GM19468 (cell line): Measurements from ENCODE around the gene IL17C.

ENCODE experiments used
- ATAC-seq: cut with Tn5 transposase; IDR thresholded peaks from one replicate; pipeline ENCODE4 v1.9.1; 2021; ENCODE audit warnings: mild to moderate bottlenecking, moderate library complexity, moderate number of reproducible peaks; ENCODE audit not compliant: unreplicated experiment; ENCODE audit errors: extremely low read depth

The IL17C gene

GRCh38 chr16:88640498-88641247 is 2.3 kb downstream of the IL17C start:
- no peak for ATAC-seq

- no peak for ATAC-seq
Measured at GRCh38 chr16:88642881-88643643, 4.7 kb downstream of the IL17C start.

- ATAC-seq, result no peak
Measured at GRCh38 chr16:88643644-88643932, 5.2 kb downstream of the IL17C start.

DNA sequence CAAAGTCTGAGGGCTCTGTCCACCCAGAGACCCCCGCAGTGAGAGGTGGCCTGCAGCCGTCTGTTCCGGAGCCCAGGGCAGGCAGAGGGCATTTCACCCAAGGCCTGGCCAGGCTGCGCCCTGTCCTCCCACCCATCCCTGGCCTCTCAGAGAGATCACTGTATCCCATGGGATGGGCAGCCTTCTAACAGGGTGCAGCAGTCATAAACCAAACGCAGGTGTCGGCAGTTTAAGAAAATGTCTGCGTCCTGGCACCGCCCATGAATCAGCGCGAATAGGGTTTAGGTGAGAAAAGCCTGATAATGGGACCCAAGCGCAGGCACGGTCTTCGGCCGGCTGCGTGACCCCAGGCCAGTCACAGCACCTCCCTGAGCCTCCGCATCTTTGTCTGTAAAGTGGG is 7.1 kb downstream of the IL17C start:
- no peak for ATAC-seq

DNA sequence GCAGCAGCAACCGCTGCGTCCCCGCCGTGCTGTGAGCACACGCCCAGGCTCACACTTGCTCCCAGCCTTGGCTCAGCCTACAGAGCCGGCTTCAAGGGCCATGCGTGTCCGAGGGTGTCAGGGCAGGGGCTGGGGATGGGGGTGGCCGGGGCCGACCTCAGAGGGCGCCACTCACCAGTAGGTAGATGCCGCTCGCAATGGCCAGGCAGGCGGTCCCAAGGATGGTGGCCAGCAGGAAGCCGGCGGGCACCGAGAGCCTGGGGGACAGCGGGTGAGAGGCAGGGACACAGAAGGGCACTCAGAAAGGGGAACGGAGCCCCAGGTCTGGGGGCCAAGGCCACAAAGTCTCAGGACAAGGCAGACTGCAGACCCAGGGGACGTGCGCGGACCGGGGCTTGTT is 7.6 kb downstream of the IL17C start:
- no peak for ATAC-seq

DNA sequence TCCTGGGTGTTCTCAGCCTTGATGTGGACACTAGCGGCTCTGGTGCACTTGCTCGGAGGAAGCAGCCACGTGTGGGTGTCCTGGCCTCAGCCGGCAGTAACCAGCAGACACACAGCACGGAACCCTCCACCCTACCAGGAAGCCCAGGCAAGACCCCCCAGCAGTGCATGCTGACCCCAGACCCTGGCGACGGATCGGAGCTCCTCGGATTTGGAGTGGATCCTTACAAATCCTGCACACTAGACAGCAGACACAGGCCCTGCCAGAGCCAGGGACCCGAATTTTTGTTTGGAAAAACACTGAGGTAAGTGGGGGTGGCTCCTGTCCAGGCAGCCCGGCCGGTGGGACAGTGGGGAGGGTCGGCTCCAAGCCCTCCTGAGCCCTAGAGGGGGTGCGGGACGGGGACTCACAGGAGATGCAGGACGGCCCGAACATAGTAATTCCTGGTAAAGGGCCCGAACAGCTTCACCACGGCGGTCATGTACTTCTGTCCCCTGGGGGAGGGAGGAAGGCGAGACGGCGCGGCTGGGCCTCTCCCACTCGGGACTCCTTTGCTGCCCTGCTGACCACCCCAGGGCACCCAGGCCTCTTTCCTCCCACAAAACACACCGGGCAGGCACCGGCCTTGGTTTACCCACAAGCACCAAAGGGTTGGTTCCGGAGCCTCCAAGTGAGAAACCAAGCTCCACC is 8.1 kb downstream of the IL17C start:
- no peak for ATAC-seq

DNA sequence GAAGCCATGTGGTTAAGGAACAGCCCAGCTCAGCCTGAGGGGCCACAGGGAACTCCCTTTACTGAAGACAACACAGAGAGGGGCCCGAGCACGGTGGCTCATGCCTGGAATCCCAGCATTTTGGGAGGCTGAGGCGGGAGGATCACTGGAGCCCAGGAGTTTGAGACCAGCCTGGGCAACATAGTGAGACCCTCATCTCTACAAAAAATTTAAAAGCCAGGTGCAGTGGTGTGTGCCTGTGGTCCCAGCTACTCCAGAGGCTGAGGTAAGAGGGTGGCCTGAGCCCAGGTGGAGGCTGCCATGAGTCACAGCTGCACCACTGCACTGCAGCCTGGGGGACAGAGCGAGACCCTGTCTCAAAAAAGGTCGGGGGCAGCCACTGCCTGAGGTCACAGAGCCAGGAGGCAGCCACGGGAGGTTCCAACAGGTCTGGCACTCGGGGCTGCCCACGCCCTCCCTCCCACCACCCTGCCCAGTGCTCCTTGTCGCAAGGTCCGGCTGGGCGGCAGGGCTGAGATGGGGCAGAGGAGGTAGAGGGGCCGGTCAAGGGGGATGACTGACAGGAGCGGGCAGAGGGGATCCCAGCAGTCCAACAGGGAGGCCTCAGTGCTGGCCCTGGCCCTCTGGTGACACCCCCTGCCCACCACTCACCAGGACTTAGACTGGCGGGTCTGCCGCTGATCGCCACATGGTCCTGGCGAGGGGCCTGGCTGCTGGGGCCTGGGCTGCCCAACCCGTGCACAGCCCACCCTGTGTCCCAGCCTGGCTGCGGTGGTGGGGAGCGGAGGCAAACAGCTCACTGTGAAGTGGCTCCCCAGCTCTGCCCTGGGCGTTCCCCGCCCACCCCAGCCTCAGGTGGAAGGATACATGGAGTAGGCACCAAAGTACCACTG is 9.1 kb downstream of the IL17C start:
- no peak for ATAC-seq

- no peak for ATAC-seq
Measured at GRCh38 chr16:88649195-88649923, 11.0 kb downstream of the IL17C start.

GRCh38 chr16:88649924-88650748 is 11.8 kb downstream of the IL17C start:
- no peak for ATAC-seq

DNA sequence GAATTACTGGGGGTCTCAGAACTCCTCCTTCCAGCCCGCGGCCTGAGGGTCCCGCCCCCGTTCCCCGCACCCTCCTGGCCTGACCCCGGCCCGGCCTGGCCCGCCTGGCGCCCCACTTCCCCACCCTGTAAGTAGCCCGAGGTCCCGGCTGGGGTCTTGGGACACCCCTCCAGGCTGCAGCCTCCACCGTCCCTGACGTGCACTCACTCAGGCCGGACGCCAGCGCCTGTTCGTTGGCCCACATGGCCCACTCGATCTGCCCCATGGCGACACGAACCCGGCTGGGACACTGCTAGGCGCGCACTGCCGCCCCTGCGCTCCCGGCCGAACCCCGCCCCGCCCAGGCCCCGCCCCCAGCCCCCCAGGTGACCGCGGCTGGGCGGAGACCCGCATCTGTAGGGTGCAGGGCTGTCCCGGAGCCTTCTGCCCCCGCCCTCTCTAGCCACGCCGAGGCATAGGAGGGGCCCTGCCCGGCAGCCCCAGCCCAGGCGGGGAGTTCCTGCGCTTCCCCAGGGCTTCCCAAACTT is 12.4 kb downstream of the IL17C start, which contains the start of gene CYBA:
Gene CYBA (minus strand): TSS at position 305 of the 527 bp plus-strand sequence. CDS start 40 bp downstream, at position 265.
- peak; percentile 35 for ATAC-seq

GRCh38 chr16:88651276-88651988 is 13.1 kb downstream of the IL17C start:
- peak; percentile 62 for ATAC-seq

- no peak for ATAC-seq
Measured at GRCh38 chr16:88651989-88652761, 13.8 kb downstream of the IL17C start.

DNA sequence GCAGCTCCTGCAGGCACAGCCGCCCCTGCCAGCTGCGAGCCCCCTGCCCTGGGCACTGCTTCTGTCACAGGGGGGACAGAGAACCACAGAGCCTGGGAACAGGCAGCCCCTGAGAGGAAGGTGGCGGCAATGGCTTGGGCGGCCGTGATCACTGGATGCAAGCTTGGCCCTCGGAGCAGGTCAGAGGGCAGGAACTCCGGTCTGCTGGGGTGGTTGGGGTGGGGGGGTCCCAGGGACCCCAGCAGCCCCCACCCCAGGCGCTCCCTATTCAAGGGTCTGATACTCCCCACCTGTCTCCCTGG is 14.3 kb downstream of the IL17C start:
- no peak for ATAC-seq

DNA sequence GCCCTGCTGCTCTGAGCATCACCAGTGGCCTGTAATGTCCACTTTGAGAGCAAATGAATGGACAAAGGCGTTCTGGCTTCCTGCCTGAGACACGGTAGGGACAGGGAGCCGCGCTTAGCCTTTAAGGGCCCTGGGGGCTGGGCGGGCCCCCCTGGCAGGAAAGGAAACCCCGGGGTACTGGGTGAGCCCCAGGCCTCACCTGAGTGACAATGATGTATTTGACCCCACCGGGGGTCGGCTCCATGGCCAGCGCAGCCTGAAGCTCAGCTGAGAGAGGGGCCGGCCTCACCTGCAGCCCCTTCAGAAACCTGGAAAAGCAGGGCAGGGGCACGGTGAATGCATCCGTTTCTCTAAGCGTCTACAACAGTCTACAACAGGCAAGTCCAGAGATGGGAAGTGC is 14.7 kb downstream of the IL17C start:
- ATAC-seq, result no peak

GRCh38 chr16:88653596-88654362 is 15.4 kb downstream of the IL17C start:
- no peak for ATAC-seq

DNA sequence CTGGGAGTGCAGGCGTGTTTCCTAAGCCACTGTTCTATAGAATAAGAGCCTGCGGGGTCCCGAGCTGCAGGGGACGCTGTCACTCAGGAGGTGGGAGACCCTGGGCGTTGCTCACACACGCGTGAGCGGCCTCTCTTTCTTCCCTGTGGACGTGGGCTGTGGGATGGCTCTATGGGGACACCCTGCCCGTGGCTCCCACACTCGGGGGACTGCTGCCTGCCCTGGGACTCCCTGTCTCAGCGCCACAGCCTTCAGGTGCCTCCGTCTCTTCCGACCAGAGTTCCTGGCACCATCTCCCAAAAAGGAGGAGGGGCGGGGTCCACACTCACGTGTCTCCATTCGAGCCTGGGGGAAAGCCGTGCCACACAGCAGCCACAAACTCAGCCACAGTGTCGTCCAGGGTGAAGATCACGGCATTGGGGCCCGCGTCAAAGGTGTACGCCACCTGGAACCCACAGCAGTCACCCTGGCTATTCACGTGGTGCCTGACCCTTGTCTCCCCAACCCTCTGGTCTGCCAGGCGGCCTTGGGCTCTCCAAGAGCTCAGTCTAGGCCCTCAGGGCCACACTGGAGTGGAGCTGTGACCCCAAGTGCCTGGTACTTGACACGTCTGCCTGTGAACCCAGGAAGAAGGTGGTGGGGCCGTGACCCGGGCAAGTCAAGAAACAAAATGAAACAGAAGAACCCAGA is 16.1 kb downstream of the IL17C start:
- ATAC-seq, result no peak
